Measurements from ENCODE around the gene ELAPOR2. TPM values are rescaled to one million over a fixed set of nuclear protein-coding genes. Genes with fewer than 3 reads are reported as not detected.

ELAPOR2 gene, protein sequence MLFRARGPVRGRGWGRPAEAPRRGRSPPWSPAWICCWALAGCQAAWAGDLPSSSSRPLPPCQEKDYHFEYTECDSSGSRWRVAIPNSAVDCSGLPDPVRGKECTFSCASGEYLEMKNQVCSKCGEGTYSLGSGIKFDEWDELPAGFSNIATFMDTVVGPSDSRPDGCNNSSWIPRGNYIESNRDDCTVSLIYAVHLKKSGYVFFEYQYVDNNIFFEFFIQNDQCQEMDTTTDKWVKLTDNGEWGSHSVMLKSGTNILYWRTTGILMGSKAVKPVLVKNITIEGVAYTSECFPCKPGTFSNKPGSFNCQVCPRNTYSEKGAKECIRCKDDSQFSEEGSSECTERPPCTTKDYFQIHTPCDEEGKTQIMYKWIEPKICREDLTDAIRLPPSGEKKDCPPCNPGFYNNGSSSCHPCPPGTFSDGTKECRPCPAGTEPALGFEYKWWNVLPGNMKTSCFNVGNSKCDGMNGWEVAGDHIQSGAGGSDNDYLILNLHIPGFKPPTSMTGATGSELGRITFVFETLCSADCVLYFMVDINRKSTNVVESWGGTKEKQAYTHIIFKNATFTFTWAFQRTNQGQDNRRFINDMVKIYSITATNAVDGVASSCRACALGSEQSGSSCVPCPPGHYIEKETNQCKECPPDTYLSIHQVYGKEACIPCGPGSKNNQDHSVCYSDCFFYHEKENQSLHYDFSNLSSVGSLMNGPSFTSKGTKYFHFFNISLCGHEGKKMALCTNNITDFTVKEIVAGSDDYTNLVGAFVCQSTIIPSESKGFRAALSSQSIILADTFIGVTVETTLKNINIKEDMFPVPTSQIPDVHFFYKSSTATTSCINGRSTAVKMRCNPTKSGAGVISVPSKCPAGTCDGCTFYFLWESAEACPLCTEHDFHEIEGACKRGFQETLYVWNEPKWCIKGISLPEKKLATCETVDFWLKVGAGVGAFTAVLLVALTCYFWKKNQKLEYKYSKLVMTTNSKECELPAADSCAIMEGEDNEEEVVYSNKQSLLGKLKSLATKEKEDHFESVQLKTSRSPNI
- 8.4 and 10.3 TPM in 2 replicates for total RNA-seq (2016; rRNA removed; fragmentation: Illumina TruSeq; extraction: Trizol)
- 1.7 and 2.6 TPM in 2 replicates for total RNA-seq (2016; cell fraction: cytosol; rRNA removed; fragmentation: Illumina TruSeq; extraction: Trizol; ENCODE audit: low read depth)
- total RNA-seq (2016; cell fraction: insoluble cytoplasmic fraction; rRNA removed; fragmentation: Illumina TruSeq; extraction: Trizol), result 7.0 and 9.7 TPM in 2 replicates
- 3.8 and 6.1 TPM in 2 replicates for total RNA-seq (2016; cell fraction: membrane; rRNA removed; fragmentation: Illumina TruSeq; extraction: Trizol)
- total RNA-seq (2016; cell fraction: nucleus; rRNA removed; fragmentation: Illumina TruSeq; extraction: Trizol), result 12.8 and 13.5 TPM in 2 replicates
- 7.4 and 7.8 TPM in 2 replicates for polyA plus RNA-seq (2011; rRNA removed)
- 2.3 and 4.2 TPM in 2 replicates for polyA plus RNA-seq (2011; cell fraction: cytosol; rRNA removed)
- polyA plus RNA-seq (2011; cell fraction: nucleus; rRNA removed), result 6.7 and 8.3 TPM in 2 replicates
- 5.0 and 7.8 TPM in 2 replicates for polyA plus RNA-seq (2012)
- 0.37 and 0.42 TPM in 2 replicates for polyA plus RNA-seq (2016; cell fraction: cytosol; fragmentation: Illumina TruSeq; extraction: Trizol; ENCODE audit: low read depth)
- polyA plus RNA-seq (2016; cell fraction: insoluble cytoplasmic fraction; fragmentation: Illumina TruSeq; extraction: Trizol; ENCODE audit: low read depth), result 6.3 and 7.2 TPM in 2 replicates
- 1.6 and 1.8 TPM in 2 replicates for polyA plus RNA-seq (2016; cell fraction: membrane; fragmentation: Illumina TruSeq; extraction: Trizol; ENCODE audit: low read depth)
- polyA plus RNA-seq (2016; cell fraction: nucleus; fragmentation: Illumina TruSeq; extraction: Trizol; ENCODE audit: insufficient read depth, low read depth), result 6.1 and 8.1 TPM in 2 replicates
- 13.0 and 33.6 TPM in 2 replicates for polyA minus RNA-seq (2011; rRNA and poly(A)+ RNA removed; ENCODE audit: low replicate concordance)
- 5.8 and 6.5 TPM in 2 replicates for polyA minus RNA-seq (2011; cell fraction: cytosol; rRNA and poly(A)+ RNA removed)
- polyA minus RNA-seq (2011; cell fraction: nucleus; rRNA and poly(A)+ RNA removed), result 38.8 and 50.1 TPM in 2 replicates
- percentile 61 among the genes with signal in this experiment for Bru-seq, nascent RNA
- percentile 49 among the genes with signal in this experiment for BruChase-seq, experiment 1, labeled RNA remaining after a 6-hour chase
- percentile 48 among the genes with signal in this experiment for BruChase-seq, experiment 2, labeled RNA remaining after a 2-hour chase
- long read RNA-seq, experiment 1, partial matches to known transcripts, result 0 of 1 reads
- long read RNA-seq, experiment 1, other reads (novel, unspliced or antisense), result 1 of 1 reads
- long read RNA-seq, experiment 2, full-length matches to known transcripts, result 1 of 7 reads
- long read RNA-seq, experiment 2, partial matches to known transcripts, result 3 of 7 reads
- long read RNA-seq, experiment 2, other reads (novel, unspliced or antisense), result 3 of 7 reads

DNA sequence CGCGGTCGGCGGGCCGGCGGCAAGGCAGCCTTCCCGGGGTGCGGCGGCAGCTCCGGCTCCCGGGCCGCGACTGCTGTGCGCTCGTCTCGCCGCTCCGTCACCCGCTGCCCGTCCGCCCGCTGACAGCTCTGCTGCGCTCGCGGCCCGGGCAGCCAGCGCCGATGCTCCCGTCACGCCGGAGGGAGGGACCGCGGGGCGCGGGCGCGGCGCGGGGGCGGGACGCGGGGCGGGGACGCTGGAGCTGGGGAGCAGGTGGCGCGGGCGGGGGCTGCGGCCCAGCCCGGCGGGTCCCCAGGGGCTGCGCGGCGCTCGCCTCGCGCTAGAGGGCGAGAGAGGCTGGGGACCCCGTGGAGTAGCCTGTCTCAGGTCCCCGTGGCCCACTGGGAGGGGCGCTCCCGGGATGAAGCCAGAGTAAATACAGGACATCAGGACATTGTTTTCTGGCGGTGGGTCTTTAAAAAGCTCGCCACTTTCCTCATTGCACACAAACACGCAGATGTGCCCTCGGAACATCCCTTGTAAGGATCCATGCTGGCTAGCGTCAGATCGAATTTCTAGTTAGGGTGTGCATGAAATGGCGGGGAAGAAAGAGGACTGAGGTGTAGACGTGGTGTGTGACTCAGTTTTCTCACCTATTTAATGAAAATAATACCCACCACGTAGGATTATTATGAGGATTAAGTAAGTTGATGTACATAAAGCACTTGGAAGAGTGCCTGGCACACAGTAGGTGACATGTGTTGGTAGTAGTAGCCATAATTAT is at the start of gene ELAPOR2:
Gene ELAPOR2, minus strand, starts transcription at position 130 of the 763 bp plus-strand sequence. CDS start 141 bp downstream, outside the sequence.
- Histone ChIP-seq H3K9me3 (ENCODE audit: low read length) (no peaks in the 10 kb centered on the region), H3K4me2 (ENCODE audit: low read depth, low read length) (peak within 1 kb of the TSS; percentile 76), H3K27me3 (ENCODE audit: control insufficient read depth in 1 of 2, insufficient read depth in 2 of 2, low read length in 2 of 2) (peaks cover 2 to 27% of the 10 kb centered on the region in 2 experiments; a peak in 3 of 5 replicates), H4K20me1 (ENCODE audit: insufficient read depth, low read length) (no peaks in the 10 kb centered on the region), H3K4me1 (ENCODE audit: insufficient read depth, low read length) (peaks cover 14% of the 10 kb centered on the region), H3K4me3 (replicated peaks in 1 of 3; ENCODE audit: insufficient read depth in 1 of 3, low read depth in 2 of 3, low read length in 3 of 3) (peak within 1 kb of the TSS; percentile 53 to 76 (median 59); a peak in 5 of 6 replicates), H3K36me3 (replicated peaks in 1 of 2; ENCODE audit: control insufficient read depth in 1 of 2, insufficient read depth in 2 of 2, low read length in 2 of 2) (no peaks in the 10 kb centered on the region), H3K27ac (ENCODE audit: extremely low read length, insufficient read depth, low read length) (no peak within 1 kb of the TSS), H3K9ac (ENCODE audit: insufficient read depth, low read depth, low read length) (0 out of 2 replicates have a peak within 1 kb of the TSS, but pooled peaks have one; percentile 2), H3K79me2 (ENCODE audit: insufficient read depth, low read length) (no peaks in the 10 kb centered on the region), H2AFZ (ENCODE audit: low read length) (peak within 1 kb of the TSS; percentile 15)
- FAIRE-seq (no peak), ATAC-seq (peak; percentile 99), DNase-seq (ENCODE audit: low spot score) (peak; percentile 32)
- intact Hi-C loops (cut with micrococcal nuclease; ENCODE audit: unreplicated experiment), result loop anchor here (2.0 kb wide), 2 partner anchors 89 to 177 kb away; no protein-coding TSS in a partner anchor
- in situ Hi-C loops (cut with HindIII; ENCODE audit: extremely low pct_ligation_motif_present, low pct_unique_long_range_greater_than_20kb), result no loop called here
- CTCF ChIA-PET (ENCODE audit: low intra/inter-chr PET ratio, low total read pairs), result interaction anchor here (1.2 kb wide), 2 partner anchors 120 to 177 kb away, joined by 3 to 4 read pairs; no protein-coding TSS in a partner anchor
- no TSS peak for BruUV-seq (replicated peaks)
- WGBS (ENCODE audit: low lambda C conversion rate), result 4% methylated on average over 12 of the region's 70 CpGs
- POLR2A ChIA-PET, result interaction anchor here (0.9 to 1.0 kb wide), 2 partner anchors 20 to 93 kb away, joined by 3 to 4 read pairs; partner anchors contain the start of gene DMTF1
- TF ChIP-seq, protein P1, sequence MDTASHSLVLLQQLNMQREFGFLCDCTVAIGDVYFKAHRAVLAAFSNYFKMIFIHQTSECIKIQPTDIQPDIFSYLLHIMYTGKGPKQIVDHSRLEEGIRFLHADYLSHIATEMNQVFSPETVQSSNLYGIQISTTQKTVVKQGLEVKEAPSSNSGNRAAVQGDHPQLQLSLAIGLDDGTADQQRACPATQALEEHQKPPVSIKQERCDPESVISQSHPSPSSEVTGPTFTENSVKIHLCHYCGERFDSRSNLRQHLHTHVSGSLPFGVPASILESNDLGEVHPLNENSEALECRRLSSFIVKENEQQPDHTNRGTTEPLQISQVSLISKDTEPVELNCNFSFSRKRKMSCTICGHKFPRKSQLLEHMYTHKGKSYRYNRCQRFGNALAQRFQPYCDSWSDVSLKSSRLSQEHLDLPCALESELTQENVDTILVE (CRISPR knock-in tag; IDR thresholded peaks at IDR 0.05), result no peak
- TF ChIP-seq, protein P2, sequence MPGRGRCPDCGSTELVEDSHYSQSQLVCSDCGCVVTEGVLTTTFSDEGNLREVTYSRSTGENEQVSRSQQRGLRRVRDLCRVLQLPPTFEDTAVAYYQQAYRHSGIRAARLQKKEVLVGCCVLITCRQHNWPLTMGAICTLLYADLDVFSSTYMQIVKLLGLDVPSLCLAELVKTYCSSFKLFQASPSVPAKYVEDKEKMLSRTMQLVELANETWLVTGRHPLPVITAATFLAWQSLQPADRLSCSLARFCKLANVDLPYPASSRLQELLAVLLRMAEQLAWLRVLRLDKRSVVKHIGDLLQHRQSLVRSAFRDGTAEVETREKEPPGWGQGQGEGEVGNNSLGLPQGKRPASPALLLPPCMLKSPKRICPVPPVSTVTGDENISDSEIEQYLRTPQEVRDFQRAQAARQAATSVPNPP (CRISPR knock-in tag; IDR thresholded peaks at IDR 0.05), result no peak
- TF ChIP-seq TMF1 (CRISPR knock-in tag; IDR thresholded peaks at IDR 0.05; ENCODE audit: low read depth) (0 out of 2 replicates have a peak, but pooled peaks have one; percentile 36), RARG (CRISPR knock-in tag; IDR thresholded peaks at IDR 0.05; ENCODE audit: low read depth) (no peak), ZNF501 (CRISPR knock-in tag; IDR thresholded peaks at IDR 0.05) (peak; percentile 27; the same call in 1 of the 2 replicates), BHLHE40 (IDR thresholded peaks at IDR 0.05; ENCODE audit: low read length) (no peak), NR2F6 (IDR thresholded peaks at IDR 0.05) (no peak), NR2F6 (CRISPR knock-in tag; IDR thresholded peaks at IDR 0.05) (no peak), YY1 (IDR thresholded peaks at IDR 0.05; ENCODE audit: insufficient read depth, insufficient replicate concordance, low read depth, low read length) (peak; percentile 35)
- TF ChIP-seq, protein P3, sequence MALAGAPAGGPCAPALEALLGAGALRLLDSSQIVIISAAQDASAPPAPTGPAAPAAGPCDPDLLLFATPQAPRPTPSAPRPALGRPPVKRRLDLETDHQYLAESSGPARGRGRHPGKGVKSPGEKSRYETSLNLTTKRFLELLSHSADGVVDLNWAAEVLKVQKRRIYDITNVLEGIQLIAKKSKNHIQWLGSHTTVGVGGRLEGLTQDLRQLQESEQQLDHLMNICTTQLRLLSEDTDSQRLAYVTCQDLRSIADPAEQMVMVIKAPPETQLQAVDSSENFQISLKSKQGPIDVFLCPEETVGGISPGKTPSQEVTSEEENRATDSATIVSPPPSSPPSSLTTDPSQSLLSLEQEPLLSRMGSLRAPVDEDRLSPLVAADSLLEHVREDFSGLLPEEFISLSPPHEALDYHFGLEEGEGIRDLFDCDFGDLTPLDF (CRISPR knock-in tag; IDR thresholded peaks at IDR 0.05), result no peak

Measured in HepG2 (cell line).